GM21528 (cell line): Measurements from ENCODE around the gene SHISAL1.

ENCODE experiments used
- ATAC-seq: cut with Tn5 transposase; IDR thresholded peaks from one replicate; pipeline ENCODE4 v1.9.1; 2021; ENCODE audit warnings: mild to moderate bottlenecking, moderate library complexity; ENCODE audit not compliant: unreplicated experiment, low FRiP score

SHISAL1 gene

DNA sequence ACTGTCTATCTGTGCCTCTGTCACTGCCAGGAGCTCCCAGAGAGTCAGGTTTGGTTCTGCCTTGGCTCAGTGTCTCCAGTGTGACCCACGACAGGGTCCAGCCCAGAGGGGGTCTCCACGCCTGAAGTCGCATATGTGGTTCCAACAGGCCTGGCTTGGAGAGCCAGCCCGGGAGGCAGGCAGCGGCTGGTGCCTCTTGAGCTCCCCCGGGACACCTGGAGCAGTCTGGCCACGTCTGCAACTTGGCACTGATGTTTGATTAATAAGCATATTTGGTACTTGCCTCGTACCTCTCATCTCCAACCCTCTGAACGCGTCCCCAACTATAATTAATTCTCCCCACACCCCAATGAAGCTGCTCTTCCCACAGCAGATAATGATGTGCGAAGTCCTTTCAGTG is 31.7 kb upstream of the SHISAL1 start:
- ATAC-seq: no peak

GRCh38 chr22:44342347-44342956 is 29.7 kb upstream of the SHISAL1 start:
- no peak for ATAC-seq

DNA sequence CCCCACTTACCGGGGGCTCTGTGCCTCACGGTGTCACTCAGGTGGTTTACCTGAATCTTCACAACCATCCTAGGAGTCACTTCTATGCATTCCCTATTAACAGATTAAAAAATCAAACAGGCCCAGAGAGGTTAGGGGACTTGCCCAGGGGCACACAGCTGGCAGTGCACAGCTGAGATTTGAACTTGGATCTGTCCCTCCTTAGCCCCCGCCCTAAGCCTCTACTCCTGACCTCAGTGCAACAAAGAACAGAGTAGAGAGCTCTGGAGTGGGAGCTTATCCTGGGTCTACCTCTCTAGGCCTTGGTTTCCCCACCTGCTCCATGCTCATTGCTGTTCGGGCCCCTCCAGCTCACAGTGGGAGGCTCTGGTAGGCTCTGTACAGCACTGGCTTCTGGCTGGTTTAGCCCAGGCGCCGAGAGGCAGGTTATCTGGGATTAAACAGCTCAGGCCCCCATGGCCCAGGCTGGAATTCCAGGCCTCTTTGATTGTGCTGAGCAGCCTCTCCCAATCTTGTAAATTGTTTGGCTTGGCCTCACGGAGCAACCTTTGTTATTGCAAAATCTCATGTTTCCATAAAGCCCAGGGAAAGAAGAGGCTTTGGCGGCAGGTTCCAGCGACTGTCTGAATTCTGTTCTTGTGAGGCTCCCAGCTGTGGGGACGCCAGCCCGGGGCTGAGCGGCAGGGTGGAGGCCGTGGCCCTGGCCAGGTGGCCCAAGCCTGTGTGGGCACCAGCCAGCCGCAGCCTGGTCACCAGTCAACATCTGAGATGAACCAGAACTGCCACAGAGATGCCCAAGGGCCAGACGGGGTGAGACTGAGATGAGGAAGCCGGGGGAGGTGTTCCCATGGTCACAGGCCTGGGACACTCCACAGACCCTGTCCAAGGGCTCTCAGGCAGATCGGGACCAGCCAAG is 28.9 kb upstream of the SHISAL1 start:
- ATAC-seq: no peak

DNA sequence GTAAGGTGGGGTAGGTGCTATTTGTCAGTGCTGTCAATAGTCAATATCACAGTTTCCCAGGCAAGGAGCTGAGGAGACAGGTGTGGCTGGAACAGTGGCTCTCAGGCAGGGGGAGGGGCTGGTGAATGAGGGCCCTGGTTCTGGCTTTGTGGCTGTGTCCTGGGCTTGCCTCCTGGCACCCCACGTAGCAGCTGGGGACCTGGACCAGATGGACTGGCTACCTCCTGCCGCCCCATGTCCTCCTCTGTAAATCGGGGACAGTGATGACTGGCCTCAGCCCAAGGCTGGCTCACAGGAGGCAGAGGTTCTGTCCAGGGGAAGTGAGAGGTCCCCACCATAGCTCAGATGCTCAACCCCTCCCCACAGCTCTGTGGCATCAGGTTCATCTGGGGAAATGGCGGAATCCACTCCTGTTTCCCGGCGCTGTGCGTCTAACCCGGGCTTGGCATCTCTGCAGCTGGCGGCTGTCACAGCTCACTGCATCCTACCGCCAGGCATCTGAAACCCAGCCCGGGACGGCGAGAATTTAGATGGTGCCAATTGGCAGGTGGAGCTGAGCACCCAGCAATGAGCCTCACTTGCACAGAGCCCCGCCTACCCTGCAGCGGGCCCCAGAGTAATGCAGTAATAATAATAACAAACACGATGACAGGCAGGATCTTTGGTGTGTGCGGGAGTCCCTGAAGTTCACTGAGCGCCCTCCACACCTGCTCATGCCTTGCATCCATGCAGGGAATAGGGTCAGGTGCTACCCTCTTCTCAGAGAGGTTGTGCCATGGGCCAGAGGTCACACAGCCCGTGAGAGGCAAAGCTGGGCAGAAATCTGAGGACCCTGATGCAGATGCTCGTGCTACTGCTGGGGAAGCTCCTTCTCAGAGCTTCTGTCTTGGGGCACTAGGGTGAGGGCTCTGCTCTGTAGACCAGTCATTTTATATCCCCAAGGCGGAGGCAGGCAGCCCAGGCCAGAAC is 27.8 kb upstream of the SHISAL1 start:
- no peak for ATAC-seq

GRCh38 chr22:44338906-44339305 is 26.2 kb upstream of the SHISAL1 start:
- ATAC-seq: no peak

GRCh38 chr22:44338177-44338810 is 25.5 kb upstream of the SHISAL1 start:
- no peak for ATAC-seq

DNA sequence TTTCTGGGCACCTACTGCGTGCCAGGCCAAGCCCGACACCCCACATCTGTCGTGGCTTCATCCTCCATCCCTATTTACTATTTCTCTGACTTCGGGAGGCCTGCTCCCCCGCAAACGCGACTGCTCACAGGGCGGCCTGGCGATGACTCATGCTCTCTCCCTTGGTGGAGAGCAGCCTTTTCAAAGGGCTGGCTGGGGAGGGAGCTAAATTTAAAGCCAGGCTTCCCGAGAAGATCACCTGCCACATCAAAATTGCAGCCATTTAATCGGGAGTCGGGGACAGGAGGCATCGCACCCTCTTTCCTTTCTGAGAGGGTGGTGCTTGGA is 24.9 kb upstream of the SHISAL1 start:
- no peak for ATAC-seq

- no peak for ATAC-seq
These were observed 24.4 kb upstream of the SHISAL1 start for GRCh38 chr22:44336962-44337677.

DNA sequence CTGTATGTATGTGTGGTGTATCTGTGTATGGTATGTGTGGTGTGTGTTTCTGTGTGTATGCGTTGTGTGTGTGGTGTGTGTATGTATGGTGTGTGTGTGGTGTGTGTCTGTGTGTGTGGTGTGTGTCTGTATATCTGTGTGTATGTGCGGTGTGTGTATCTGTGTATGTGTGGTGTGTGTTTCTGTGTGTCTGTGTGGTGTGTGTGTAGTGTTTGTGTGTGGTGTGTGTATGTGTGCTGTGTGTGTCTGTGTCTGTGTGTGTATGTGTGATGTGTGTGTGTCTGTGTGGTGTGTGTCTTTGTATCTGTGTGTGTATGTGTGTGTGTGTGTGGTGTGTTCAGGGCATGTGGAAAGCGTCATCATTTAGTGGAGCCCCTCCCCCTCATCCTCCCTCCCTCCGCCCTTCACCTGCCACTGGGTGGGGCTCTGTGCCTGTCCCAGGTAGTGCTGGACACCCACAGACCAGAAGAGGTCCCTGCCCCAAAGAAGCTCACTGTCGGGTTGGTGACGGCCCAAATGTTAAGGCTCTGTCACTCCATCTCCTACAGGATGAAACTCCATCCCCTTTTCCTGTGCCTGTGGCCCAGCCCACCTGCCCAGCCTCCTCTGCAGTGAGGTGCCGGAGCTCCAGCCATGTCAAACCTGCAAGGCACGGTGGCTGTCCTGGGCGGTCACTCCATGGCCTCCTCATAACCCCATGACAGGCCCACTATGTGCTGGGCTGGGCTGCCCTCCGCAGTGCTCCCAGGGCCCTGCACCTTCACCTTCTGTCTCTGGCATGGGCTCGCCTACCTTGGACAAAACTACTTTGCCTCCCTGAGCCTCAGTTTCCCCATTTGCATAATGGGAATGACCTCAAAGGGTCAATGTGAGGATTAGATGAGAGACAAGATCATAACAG is 23.4 kb upstream of the SHISAL1 start:
- ATAC-seq: no peak

GRCh38 chr22:44335066-44335839 is 22.5 kb upstream of the SHISAL1 start:
- no peak for ATAC-seq

- no peak for ATAC-seq
These were observed 21.3 kb upstream of the SHISAL1 start for GRCh38 chr22:44333847-44334635.

DNA sequence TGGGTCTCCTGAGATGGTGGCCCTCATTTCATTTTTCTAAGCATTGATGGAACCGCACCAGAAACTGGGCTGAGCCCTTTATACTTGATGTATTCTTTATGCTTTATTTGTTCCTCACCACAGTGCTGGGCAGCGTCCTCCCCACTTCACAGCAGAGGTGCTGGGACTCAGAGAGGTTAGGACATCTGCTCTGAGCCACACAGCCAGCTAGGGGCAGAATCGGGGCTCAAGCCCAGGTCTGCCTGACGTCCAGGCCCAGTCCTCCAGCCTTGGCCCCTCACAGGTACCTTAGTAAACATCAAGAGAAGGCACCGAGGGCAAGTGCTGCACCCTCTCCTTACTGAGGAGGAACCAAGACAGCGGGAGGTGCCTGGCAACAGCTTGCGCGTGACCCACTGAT is 20.2 kb upstream of the SHISAL1 start:
- no peak for ATAC-seq

DNA sequence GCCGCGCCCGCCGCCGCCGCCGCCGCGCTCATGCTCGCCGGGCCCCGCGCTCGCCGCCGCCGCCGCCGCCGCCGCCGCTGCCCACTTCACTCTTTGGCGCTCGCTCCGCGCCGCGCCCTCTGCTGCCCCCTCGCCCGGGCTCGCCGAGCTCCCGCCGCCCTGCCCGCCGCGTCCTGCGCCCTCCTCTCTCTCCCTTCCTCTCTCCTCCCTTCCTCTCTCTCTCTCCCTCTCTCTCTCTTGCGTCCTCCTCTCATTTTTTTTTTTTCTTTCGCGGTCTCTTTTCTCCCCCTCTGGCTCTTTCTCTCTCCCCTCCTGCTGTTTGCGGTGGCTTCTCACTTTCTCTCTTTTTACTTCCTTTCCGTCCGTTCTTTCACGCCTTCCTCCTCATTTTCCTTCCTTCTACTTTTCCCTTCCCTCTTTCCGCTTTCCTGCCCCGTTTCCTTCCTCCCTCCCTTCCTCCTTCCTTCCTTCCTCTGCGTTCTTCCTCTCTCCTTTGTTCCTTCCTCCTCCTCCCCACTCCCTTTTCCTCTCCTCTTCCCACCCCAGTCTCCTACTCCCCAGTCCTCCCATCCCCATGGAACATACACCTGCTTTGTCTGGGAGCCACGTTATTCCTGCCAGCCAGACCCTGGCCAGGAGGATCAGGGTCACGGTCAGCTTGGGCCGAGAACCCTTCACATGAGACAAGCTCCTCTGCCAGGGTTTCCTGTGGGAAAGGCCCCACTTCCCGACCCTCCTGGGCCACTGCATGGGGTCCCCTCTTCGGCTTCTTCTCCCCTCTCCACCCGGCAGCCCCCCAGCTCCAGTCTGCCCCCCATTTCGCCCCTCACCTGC is 19.3 kb upstream of the SHISAL1 start:
- no peak for ATAC-seq

DNA sequence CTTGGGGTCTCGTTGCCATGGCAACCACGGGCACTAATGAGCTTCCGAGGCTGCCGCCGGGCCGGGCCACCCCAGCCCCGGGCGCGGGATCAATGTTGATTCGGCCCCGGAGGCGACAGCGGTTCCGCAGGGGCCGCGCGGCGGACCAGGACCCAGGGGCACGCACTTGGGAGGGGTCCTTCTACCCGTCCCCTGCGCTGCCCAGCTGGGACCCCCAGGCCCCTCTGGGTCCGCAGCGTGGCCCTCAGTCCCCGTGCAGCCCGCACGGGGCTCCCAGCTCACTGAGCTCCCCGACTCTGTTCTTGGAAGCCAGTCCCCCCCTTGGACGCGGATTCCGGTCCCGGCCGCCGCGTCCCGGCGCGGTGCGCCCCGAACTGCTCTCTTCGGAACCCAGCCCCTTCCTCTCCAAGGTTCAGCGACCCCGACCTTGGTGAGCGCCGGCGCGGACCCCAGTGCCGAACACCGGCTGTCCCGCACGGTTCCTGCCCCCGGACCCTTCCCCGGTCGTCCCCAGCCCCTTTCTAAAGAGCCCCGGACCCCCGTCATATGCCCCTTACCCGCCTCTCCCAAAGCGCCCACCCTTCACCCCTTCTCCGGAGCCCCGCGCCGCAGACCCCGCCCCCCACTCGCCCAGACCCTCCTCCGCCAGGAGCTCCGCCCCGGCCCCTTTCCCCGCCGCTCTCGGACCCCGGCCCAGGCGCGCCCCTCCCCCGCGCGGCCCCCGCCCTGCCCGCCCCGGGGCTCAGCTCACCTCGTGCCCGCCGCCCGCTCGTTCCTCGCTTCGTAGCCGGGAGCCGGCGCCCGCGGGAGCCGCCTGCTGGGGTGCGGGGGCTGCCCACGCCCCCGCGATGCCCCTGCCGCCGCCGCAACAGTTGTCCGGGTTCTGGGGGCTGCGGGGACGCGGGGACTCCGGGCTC is 18.3 kb upstream of the SHISAL1 start:
- no peak for ATAC-seq

- ATAC-seq: no peak
These were observed 17.5 kb upstream of the SHISAL1 start for GRCh38 chr22:44330188-44330743.
